ENCODE measurements around the gene MANBA. TPM values are rescaled to one million over a fixed set of nuclear protein-coding genes. Genes with fewer than 3 reads are reported as not detected.

The MANBA gene
- total and polyA plus RNA-seq, 2 of the 4 experiments (the other 2 are of a cell fraction) = 11.5 to 17.2 TPM

DNA sequence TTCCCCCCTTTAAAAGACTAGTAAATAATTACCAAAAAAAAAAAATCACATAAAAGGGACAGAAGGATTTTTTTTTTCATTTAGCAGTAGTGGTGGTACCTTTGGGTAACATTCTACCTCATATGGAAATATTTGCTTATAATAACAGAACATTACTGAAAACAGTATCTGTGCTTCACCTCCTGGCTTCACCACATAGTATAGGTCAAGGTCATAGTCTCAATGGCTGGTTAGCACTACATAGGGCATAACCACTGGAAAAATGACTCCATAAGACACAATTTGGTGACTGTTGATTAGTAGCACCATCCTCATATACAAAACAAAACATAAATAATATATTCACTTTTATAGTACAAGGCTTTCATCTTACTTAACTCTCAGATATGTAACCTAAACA, 34.7 kb downstream of the MANBA start:
- dilution Hi-C loops (cut with HindIII; ENCODE audit: low sequenced_read_pairs, unreplicated experiment) (no loop called here), in situ Hi-C loops (cut with MboI; ENCODE audit: low sequenced_read_pairs) (no loop called here), intact Hi-C loops (cut with micrococcal nuclease) (no loop called here)
- no peak overlapping the region for H3K4me2 ChIP-seq (ENCODE audit: low read depth, low read length)
- no peak overlapping the region for H4K8ac ChIP-seq (ENCODE audit: low read depth in 2 of 2, low read length in 2 of 2)
- ChIA-PET CTCF (no interaction called here), POLR2A (ENCODE audit: unreplicated experiment) (no interaction called here)
- no peaks in the 10 kb centered on the region for H4K20me1 ChIP-seq (ENCODE audit: insufficient read depth, low read length)
- no peak overlapping the region for H3K23ac ChIP-seq (ENCODE audit: low read depth, low read length)
- no peaks in the 10 kb centered on the region for H3K27me3 ChIP-seq (ENCODE audit: control insufficient read depth, insufficient read depth, low read length)
- TF ChIP-seq RCOR1 (IDR thresholded peaks at IDR 0.05; ENCODE audit: insufficient replicate concordance, low read length) (no peak), MAZ (IDR thresholded peaks at IDR 0.05; ENCODE audit: borderline replicate concordance, low read depth, low read length) (no peak), CEBPB (IDR thresholded peaks at IDR 0.05; ENCODE audit: low read depth, low read length) (no peak), CTCF (conservative IDR thresholded peaks at IDR 0.05; ENCODE audit: low read depth, low read length) (no peak), NFE2L2 (IDR thresholded peaks at IDR 0.05; ENCODE audit: low read depth, low read length) (no peak), SMC3 (IDR thresholded peaks at IDR 0.05; ENCODE audit: low read depth, low read length) (no peak), POLR2A (IDR thresholded peaks at IDR 0.05; ENCODE audit: low read depth, low read length) (no peak), RAD21 (IDR thresholded peaks at IDR 0.05; ENCODE audit: low read length) (no peak), BHLHE40 (IDR thresholded peaks at IDR 0.05; ENCODE audit: low read depth, low read length) (no peak), MXI1 (IDR thresholded peaks at IDR 0.05; ENCODE audit: borderline replicate concordance, low read depth, low read length) (no peak), FOS (IDR thresholded peaks at IDR 0.05; ENCODE audit: low read depth, low read length) (no peak), USF2 (IDR thresholded peaks at IDR 0.05; ENCODE audit: low read depth, low read length) (no peak), CHD1 (IDR thresholded peaks at IDR 0.05; ENCODE audit: low read depth, low read length) (no peak), MAFK (IDR thresholded peaks at IDR 0.05; ENCODE audit: low read depth, low read length) (no peak), RFX5 (IDR thresholded peaks at IDR 0.05; ENCODE audit: low read depth, low read length) (no peak)
- TF ChIP-seq, protein P1, sequence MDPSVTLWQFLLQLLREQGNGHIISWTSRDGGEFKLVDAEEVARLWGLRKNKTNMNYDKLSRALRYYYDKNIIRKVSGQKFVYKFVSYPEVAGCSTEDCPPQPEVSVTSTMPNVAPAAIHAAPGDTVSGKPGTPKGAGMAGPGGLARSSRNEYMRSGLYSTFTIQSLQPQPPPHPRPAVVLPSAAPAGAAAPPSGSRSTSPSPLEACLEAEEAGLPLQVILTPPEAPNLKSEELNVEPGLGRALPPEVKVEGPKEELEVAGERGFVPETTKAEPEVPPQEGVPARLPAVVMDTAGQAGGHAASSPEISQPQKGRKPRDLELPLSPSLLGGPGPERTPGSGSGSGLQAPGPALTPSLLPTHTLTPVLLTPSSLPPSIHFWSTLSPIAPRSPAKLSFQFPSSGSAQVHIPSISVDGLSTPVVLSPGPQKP (IDR thresholded peaks at IDR 0.05; ENCODE audit: borderline replicate concordance, low read depth, low read length) = no peak
- peaks cover 2 to 12% of the 10 kb centered on the region in 2 experiments; a peak in 3 of 4 replicates for H3K79me1 ChIP-seq (ENCODE audit: low read depth in 1 of 2, low read length in 2 of 2)
- no peak overlapping the region for H3K27ac ChIP-seq (ENCODE audit: insufficient read depth, low read length)
- peaks cover 8% of the 10 kb centered on the region; the same call in 1 of the 2 replicates for H3K36me3 ChIP-seq (ENCODE audit: control insufficient read depth, insufficient read depth, low read length)
- no peak overlapping the region for H3K4me3 ChIP-seq (ENCODE audit: insufficient read depth, low read depth, low read length)
- H3K9me1 ChIP-seq (ENCODE audit: insufficient read depth, low read length) = peaks cover 3% of the 10 kb centered on the region; the same call in 1 of the 2 replicates
- no peak overlapping the region for H2AK5ac ChIP-seq (ENCODE audit: low read depth, low read length)
- no peak overlapping the region for H2BK5ac ChIP-seq (ENCODE audit: low read depth, low read length, poor library complexity, severe bottlenecking)
- no peak overlapping the region for H2AK9ac ChIP-seq (replicated peaks; ENCODE audit: low read depth, low read length, poor library complexity)
- H3K9me3 ChIP-seq (ENCODE audit: control insufficient read depth, insufficient read depth, low read length) = no peaks in the 10 kb centered on the region; the same call in 1 of the 2 replicates
- DNase-seq (no peak), ATAC-seq (ENCODE audit: low read depth) (no peak)
- no peak overlapping the region for H2BK20ac ChIP-seq (ENCODE audit: low read depth, low read length)
- H3K18ac ChIP-seq (ENCODE audit: low read depth, low read length) = no peak overlapping the region
- BruUV-seq (replicated peaks) = no TSS peak
- H3K4me1 ChIP-seq (ENCODE audit: control insufficient read depth, insufficient read depth, low read length) = no peaks in the 10 kb centered on the region
- no peak overlapping the region for H4K5ac ChIP-seq (ENCODE audit: low read depth, low read length)
- no peak overlapping the region for H3K9ac ChIP-seq (ENCODE audit: low read depth, low read length)
- H2BK120ac ChIP-seq (ENCODE audit: low read depth, low read length) = no peak overlapping the region
- H3K56ac ChIP-seq (ENCODE audit: extremely low read depth, insufficient read depth, low read length) = no peak overlapping the region
- H3K4ac ChIP-seq (ENCODE audit: low read depth, low read length) = no peak overlapping the region
- H4K91ac ChIP-seq (ENCODE audit: insufficient read depth, low read depth, low read length) = no peak overlapping the region
- no peak overlapping the region for H2BK15ac ChIP-seq (ENCODE audit: low read depth, low read length)
- no peak overlapping the region for H3K14ac ChIP-seq (replicated peaks; ENCODE audit: low read depth, low read length)
- H2AFZ ChIP-seq (replicated peaks; ENCODE audit: low read length, poor library complexity) = no peak overlapping the region
